ENCODE measurements around the gene CDKAL1.
"Not testable (repeated sequence)": the region's sequence is repeated elsewhere in the genome, so short reads cannot be mapped to it uniquely, and the experiment has no call there.

CDKAL1 gene

DNA sequence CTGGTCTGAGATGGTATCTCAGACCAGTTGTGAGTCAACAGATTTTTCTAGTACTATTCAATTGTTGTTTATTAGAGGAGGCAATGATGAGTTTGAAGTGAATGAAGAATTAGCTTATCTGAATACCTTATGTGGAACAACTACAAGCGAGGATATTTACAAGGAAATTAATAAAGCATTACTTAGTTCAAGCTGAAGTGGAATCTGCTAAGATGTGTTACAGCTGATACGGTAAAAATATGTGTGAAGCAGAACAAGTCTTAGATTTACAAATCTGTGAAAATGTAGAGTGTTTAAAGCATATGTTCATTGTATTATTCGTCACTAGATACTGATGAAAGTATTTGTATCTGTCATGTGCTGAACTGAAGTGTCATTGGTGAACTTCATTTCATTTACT is 272.4 kb downstream of the CDKAL1 start:
- no peak for DNase-seq

DNA sequence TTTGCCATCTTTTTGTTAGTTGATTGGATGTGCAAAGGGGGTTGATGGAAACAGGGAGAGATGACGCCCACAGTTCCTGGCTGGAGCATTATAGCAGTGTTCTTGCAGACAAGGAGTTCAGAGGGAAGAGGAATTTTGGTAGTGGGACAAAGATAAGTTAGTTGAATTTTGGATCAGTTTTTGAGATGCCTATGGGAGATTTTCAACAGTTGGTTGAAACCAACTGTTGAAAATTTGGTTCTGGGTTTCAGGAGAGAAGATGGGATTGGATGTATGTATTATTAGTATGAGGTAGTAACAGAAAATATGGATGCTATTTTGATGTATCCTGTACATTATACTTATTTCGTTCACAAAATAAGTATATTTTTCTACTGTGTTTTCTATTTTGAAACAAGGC is 274.2 kb downstream of the CDKAL1 start:
- DNase-seq: no peak

DNA sequence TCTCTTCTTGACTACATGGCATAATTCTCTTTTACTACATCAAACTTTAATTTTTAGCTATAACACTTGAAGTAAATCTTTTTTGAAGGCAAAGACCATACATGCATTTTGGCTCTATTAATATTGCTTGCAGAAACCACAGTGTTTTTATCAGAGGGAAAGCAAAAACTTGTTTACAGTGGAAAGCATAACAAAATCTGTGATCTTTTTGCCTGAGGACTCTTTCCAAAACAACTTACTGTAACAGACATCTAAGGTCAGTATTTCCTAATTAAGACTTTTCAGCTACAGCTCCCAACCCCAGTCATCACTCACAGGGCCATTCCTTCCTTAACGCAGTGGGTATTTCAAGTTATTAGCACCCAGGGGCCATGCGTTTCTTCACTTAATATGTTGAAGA is 274.7 kb downstream of the CDKAL1 start:
- no peak for DNase-seq

DNA sequence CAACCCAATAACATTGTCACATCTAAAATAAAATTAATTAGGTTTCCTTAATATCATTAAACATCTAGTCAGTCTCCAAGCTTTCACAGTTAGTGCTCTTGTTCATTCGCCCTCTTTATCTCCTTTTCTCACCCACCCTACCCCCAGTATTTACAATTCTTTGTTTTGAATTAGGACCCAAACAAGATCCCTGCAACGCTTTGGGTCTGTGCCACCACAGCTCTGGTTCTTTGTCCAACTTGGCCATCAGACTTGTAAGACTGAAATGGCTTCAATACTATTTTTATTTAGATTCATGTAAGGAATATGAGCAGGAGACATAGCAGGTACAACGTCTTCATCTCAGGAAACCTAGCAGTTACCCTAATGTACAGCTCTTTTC is 276.5 kb downstream of the CDKAL1 start:
- no peak for DNase-seq

DNA sequence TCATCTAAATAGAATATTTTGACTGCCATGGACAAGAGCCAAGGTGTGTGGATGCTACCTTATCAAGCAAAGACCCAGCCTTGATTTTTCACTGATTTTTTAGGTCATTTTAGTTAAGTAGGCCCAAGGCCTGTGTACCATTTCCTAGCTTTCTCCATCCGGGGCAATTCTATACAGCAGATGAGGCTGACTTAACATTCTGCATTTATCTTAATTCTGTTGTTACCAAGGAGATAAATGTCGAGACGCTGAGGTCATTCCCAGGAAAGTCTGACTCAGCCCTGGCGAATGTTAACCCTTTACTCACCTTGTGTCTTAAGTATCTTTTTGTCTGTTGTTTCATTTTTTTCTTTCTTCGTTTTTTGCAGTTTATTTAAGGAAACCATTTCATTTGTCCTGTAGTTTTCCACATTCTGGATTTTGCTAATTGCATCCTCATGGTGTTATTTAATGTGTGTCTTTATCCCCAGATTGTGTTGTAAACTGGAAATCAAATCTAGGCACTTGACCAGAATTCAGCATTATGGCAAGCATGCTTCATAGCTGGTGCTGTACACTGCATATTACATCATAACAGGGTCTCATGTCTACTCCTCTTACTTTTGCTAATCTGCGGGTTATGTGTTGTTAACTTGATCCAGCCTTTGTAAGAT is 277.0 kb downstream of the CDKAL1 start:
- DNase-seq: no peak

DNA sequence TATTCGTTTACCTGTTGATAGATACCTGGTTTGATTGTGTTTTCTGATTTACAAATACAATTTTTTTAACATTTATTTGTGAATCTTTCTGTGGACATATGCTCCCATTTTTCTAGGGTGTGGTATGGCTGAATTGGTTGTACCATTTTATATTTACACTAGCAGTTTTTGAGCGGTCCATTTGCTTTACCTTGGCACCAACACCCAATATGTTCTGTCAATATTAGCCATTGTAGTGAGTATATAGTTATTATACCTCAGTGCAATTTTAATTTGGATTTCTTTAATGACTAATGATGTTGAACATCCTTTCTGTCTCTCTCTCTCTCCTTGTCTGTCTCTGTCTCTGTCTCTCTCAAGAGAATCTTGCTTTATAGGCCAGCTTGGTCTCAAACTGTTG is 278.5 kb downstream of the CDKAL1 start:
- DNase-seq: no peak

DNA sequence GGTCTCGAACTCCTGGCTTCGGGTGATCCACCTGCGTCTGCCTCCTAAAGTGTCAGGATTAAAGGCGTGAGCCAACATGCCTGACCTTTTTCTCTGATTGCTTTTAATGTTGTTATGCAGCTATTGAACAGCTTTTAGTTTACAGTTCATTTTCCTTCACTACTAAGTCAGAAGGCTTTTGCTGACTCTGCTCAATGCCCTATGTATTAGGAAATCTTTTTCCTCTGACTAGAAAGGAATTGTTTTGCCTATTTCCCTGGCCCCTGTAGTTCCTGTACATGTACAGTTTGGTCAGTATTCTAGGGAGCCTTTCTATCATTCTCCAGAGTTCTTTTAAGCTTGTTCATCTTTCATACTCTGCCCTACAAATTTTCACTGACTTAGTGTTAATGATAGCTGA is 280.2 kb downstream of the CDKAL1 start:
- DNase-seq: no peak

DNA sequence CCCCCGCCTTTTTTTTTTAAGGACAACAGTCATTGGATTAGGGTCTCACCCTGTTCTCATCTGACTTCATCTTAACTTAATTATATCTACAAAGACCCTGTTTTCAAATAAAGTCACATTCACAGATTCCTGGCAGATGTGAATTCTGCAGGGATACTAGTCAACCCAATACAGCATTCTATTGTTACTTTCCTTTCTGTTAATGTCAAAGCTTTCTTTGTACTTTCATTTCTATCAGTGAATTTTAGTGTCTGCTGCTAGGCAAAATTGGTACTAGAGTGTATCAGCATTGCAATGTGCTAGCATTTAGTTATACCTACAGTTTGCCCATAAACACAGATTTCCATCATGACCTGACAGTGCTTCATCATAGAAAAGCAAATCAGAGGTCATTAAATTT is 281.9 kb downstream of the CDKAL1 start:
- no peak for DNase-seq

DNA sequence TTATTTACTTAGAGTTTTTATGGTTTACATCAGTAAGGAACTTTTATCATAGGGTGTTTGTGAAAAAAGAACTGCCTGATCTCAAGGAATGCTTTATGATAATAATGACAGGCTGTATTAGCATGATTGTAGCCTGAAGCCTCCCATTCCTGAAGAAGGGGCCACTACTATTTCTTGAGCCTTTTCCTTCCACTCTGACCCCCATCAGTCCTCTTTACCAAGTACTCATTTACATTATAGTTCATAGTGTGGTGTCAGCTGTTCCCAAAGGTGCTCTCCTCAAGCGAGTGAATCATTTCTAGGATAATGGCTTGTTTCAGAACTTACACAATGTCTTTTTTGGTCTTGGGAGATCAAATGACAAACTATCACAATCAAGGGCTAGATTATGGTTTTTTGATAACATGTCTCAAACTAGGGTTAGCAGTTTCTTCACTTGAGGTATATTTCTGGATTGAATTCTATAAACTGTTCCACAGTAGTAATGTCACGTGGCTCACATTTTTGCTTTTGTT is 283.6 kb downstream of the CDKAL1 start:
- DNase-seq: no peak

DNA sequence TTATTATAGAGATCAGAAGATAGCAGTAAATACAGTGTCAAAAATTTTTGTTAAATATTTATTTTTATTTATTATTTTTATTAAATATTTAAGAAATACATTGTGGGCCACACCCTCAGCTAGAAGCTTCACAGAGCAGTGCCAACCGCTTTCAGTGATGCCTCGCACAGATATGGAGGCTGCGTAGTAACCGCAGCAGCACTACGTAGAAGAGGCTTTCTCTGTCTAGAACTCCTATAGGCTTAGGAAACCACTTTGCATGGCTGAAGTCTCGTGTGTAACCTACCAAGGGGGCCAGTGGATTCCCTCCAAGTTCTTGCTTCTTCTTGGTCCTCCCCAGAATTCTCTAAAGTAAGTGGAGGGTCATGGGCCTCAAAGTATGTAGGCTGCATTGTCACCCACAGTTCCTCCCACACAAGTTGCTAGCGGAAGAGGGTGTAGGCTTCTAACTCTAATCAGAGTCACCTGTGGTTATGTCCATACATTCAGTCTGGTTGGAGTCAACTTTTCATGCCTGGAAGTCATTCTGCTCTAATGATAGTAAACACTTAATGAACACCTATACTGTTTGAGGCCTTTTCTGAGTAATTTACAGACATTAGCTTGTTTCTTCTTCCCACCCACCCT is 285.6 kb downstream of the CDKAL1 start:
- no peak for DNase-seq

DNA sequence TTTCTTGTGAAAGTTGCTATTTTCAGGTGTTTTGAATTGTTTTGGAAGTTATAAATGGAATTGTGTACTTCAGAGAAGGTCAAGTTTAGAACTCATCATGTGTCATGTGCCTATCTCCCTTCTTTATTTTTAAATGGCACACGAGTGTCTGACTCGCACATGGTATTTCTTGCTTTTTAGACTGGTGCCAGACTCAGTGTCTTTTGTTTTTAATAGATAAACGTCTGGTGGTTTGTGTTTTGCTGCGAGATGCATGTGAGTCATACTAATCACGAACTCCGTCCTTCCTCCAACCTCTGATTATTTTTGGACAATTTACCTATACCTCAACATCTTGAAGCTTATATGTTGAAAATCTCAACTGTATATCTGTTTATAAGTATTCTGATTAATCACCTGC is 292.1 kb downstream of the CDKAL1 start:
- no peak for DNase-seq

DNA sequence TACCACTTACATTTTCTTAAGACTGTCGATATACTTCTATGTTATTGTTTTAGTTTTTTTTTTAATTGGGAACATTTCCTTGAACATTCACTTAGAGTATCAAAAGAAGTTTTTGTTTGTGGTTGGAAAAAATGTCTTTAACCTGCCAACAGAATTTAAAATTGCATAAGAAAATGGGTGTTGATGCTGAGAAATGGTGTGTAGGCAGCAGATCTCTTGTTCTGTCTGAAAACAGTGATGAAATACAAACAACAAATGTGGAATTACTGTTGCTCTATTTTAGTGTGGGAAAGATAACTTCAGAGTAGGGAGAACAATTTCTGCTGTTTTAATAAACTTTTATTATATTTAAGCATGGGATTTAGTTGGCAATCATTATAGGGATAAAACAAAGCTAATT is 293.5 kb downstream of the CDKAL1 start:
- no peak for DNase-seq

DNA sequence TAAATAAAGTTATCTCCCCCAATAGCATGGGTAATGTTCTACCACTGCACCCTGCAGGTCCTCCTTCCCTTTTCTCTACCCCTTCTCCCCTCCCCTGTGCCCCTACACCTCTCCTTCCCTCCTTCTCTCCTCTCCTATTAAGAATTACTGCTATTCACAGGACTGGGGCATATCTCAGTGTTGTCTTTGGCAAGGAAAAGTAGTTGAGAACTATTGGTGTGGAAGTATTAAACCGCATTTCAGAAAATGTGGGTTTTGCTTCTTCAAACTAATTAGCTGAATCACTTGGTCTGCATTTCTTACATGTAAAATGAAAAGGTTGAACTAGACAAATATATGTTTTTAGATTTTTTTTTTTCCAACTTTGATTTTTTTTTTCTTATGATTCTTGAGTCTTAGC is 296.3 kb downstream of the CDKAL1 start:
- no peak for DNase-seq

DNA sequence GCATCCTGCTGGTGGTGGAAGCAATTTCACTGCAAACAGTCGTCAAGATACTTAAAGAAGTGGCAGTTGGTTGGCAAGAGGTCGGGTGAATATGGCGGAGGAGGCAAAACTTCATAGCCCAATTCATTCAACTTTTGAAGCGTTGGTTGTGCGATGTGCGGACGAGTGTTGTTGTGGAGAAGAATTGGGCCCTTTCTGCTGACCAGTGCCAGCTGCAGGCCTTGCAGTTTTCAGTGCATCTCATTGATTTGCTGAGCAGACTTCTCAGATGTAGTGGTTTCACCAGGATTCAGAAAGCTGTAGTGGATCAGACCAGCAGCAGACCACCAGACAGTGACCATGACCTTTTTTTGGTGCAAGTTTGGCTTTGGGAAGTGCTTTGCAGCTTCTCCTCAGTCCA is 297.0 kb downstream of the CDKAL1 start:
- DNase-seq: not testable (repeated sequence)

DNA sequence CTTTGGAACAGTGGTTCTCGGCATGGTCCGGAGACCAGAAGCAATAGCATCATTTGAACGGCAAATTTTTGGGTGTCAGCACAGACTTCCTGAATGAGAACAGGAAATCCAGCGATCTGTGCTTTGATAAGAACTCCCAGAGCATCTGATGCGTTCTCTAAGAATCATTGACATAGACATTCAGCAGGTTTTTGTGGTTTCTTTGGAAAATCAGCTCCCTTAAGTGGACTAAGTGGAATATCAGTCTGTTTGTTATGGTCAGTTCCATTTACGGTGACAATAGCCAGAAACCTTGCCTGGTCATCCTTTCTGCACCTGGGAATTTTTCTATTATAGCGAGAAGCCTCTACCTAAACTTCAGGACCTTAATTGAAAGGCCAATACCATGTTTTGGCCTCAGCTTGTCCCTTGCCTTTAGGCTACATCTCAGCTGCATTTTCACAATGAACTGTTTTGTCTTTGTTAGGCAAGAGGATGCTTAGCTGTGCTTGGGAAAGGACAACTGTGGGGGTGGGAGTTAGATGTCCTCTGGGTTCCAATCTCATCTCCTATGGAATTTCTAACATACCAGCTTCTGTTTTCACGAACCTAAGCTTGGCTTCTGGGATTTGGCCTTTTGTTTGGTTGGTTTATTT is 299.7 kb downstream of the CDKAL1 start:
- no peak for DNase-seq

DNA sequence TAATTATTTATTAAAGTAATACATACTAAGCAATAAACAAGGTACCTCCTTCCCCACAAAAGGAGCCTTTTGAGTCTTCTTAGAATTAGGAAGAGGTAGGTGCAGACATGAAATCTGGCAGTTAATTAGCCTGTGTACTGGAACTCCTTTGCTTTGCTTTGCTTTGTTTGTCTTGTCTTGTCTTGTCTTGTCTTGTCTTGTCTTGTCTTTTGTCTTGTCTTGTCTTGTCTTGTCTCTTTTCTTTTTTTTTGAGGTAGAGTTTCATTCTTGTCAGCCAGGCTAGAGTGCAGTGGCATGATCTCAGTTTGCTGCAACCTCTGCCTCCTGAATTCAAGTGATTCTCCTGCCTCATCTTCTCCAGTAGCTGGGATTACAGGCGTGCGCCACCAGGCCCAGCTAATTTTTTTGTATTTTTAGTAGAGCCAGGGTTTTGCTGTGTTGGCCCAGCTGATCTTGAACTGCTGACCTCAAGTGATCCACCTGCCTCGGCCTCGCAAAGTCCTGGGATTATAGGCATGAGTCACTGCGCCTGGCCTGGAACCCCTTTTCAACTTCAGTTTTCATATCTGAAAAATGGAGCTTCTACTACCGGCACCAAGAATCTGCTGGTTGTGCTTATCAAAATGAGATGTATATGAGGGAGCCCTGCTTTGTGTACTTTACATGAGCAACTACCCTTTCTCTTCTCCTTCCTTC is 301.2 kb downstream of the CDKAL1 start:
- no peak for DNase-seq

DNA sequence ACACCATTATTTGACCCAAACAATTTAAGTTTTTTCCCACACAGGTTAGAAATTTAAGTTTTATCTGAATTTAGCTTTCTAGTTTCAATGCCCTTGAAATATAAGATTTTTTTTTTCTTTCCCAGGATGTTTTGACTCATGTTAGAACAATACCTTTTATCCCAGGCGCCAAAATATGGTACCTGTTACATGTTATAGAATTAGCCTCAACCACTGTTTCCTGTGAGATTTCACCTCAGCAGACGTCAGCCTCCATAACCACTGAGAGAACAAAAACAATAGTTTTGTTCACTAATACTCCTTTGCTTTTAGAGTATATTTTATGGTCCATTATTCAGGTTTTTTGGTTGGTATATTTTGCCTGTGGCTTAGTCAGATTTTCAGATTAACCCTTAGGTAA is 302.9 kb downstream of the CDKAL1 start:
- no peak for DNase-seq

DNA sequence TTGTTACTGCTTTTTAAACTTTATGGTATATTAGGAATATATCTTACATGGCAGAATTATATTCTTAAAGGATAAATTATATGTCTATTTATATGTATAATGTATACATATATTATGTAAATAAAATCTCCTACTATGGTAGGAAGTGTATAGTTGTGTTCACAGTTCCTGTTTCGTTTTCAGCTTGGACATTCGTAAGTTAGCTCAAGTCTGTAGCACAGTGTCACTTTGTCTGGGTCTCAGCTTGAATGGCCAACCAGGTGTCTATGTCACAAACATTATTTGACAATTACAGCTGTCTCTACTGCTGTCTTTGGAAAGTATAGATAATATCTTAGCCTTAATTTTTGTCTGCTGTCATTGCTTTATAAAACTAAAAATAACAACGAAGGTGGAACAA is 303.9 kb downstream of the CDKAL1 start:
- no peak for DNase-seq

DNA sequence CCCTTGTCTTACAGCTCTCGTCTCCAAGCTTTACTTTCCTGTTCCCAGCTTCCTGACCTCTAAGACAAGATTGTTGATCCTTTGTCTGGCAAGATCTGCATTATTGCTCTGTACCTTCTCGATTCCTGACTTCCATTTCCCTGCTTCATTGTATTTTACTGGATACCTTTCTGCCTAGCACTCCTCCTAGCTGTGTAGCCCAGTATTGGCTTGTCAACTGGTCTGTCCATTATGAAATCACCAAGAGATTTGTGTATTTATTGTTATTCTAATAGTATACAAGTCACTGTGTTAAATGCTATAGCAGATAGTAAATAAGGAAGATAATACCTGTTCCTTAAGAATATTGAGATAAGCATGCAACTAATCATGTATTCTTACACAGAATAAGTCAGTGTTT is 305.4 kb downstream of the CDKAL1 start:
- no peak for DNase-seq

DNA sequence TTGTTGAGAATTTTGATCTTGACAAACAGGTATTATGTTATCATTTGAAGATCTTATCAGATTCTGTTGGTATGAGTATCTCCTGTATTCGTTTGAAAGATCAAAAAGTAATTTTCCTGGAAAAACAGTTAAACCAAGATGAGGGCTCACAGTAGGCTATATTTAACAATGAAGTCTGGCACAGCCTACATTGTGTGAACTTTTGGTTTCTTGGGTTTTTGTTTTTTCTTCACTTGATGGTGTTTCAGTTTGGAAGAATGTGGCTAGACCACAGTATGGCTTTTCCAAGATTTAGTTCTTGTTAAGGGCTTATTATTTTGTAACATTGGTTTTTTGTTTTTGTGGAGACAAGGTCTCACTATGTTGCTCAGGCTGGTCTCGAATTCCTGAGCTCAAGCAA is 306.4 kb downstream of the CDKAL1 start:
- DNase-seq: no peak

DNA sequence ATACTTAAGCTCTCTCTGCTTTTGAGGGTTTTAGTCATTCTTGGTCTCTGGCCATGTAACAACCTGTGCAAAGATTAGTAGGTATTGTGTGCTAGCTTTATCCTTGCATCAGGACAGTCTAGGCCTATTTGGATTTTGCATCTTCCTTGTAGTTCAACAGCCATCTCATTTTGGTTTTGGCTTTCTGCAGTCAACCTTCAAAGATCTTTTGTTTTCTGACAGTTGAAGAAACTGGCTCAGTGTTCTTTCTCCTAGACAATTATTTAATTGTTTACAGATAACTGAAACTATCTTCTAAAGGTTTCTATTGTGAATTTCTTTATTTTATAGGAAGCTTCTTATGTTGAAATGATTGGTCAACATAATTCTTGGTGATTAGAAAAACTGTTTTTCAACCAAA is 307.5 kb downstream of the CDKAL1 start:
- DNase-seq: no peak

DNA sequence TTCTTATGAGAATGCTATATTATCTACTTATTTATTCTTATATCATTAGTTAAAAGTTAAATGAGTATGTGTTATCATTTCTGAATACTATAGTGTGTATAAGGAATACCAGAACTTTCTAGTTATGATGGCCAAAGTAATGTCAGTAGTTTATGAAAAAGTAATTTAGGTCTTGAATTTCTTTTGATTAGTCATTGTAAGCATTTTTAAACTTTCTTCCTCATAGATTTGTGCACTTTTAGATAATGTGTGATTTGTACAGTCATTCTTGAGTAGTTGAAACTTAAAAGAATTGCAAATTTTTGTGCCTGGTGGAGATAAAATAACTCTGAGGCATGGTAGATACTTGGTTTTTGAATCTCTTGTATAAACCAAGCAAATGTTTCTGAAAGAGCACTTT is 311.3 kb downstream of the CDKAL1 start:
- DNase-seq: no peak

DNA sequence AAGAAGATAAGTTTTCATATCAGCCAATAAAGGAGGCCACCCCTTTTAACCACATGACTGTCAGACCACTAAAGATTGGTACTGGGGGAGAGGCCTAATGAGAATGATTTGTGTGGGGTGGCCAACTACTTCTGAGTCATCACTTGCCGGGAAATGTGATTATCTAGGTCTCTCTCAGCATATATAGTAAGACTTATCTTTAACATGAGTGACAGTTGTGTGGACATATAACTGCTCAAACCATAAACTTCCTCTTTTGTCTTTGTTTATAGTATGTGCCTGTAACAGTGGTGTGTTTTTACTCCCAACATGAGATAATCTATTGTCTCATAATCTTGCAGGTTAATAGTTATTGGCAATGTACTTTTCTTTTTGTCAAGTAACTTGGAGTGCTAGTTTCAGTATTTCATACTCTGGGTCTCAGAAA is 312.4 kb downstream of the CDKAL1 start:
- no peak for DNase-seq

DNA sequence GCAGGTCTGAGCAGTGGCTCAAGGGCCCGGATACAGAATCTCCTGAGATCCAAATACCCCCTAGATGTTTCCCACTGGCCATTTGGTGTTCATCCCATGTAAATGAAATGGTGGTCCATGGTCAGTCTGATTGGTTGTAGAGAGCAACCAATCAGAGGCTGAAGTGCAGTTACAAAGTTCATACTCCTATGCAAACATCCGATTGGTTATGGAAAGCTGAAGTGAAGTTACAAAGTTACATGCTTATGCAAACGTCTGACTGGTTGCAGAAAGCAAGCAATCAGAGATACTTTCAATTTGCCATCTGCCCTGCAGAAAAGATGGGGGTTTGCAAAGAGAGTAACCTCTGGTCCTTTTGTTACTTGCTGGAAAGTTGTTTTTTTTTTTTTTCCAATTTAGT is 313.6 kb downstream of the CDKAL1 start:
- no peak for DNase-seq
